Retinal pigment epithelial cell (primary cell): ENCODE results near the gene FRMD4A.
A peak's percentile ranks its signal among the peaks of the same experiment; 100 is the strongest.
"Not testable (repeated sequence)": the region's sequence is repeated elsewhere in the genome, so short reads cannot be mapped to it uniquely, and the experiment has no call there.

Experiments
- DNase-seq: peaks from one replicate; pipeline ENCODE4 v3.0.0-alpha.2; 2010; ENCODE audit warnings: low read depth
- H3K4me3 ChIP-seq: 2 replicates; pipeline ENCODE4 v1.5.1; 2011; ENCODE audit warnings: mild to moderate bottlenecking, low read length, control low read depth, moderate library complexity
- CTCF ChIP-seq: conservative IDR thresholded peaks from 2 replicates; pipeline ENCODE4 v1.5.1; 2011; ENCODE audit warnings: low read depth, low read length, control low read depth, inconsistent platforms

Gene FRMD4A

GRCh38 chr10:13830385-13830784 lies 500.3 kb downstream of the FRMD4A start:
- peak; percentile 19 for TF ChIP-seq CTCF
- H3K4me3 ChIP-seq: no peak overlapping the region
- no peak for DNase-seq

DNA sequence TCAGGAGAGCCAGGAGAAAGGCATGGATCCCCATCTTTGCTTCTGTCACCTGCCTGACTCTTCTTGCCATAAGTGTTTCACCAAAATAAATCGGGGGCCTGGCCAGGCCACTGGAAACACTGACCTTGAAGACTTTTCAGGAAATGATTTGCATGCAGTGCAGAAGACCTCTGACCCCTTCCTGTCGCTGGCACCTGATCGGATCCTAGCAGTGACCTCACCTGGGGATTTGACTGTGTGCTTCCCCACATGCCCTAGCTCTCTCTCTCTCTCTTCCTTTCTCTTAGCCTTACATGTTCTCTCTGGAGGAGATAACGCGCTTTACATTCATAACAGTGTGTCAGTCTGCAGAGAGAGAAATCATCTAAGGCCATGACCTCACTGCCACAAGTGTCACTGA lies 500.9 kb downstream of the FRMD4A start:
- H3K4me3 ChIP-seq: no peak overlapping the region
- no peak for DNase-seq
- TF ChIP-seq CTCF: no peak

DNA sequence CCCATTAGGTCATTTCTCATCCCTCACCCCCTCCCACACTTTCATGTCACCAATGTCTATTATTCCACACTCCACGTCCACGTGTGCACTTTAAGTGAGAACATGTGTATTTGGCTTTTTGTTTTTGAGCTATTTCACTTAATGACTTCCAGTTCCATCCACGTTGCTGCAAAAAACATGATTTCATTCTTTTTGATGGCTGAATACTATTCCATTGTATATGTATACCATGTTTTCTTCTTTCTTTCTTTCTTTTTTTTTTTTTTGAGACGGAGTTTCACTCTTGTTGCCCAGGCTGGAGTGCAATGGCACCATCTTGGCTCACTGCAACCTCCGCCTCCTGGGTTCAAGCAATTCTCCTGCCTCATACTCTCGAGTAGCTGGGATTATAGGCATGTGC lies 502.4 kb downstream of the FRMD4A start:
- DNase-seq, H3K4me3 ChIP-seq: not testable (repeated sequence)

DNA sequence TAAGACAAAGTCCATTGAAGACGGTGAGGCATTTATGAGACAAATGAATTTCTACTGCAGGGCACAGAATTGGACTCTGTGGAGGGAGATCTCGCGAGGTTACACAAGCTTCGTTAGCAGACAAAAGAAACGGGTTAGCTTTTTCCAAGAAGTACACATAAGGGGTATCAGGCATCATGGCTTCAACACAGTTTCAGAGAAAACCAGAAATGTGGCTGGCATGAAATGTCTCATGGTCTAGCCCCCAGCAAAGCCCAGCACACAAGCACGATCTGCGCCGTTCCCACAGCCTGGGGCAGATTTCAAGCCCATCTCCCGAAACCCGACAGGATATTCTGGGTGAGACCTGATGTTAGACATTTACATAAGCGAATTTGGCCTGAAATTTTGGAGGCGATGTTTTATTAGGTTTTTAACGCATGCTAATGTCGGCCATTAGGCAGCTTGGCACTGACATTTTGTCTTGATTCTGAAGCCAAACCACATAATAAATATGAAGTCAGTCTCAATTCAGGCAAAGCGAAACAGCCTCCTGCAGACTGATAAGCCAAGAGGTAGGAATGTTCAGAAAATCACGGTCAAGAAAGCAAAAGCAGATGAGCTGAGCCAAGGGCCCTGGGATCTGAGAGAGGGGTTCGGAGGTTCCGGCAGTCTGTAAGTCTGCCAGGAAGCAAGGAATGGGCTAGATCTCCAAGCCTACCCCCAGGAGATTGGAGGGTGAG lies 503.5 kb downstream of the FRMD4A start:
- no peak for TF ChIP-seq CTCF
- no peak overlapping the region for H3K4me3 ChIP-seq
- DNase-seq: no peak

- DNase-seq: no peak
- no peak for TF ChIP-seq CTCF
Measured at GRCh38 chr10:13823709-13824405, 506.9 kb downstream of the FRMD4A start.

GRCh38 chr10:13823096-13823708 lies 507.5 kb downstream of the FRMD4A start:
- DNase-seq: no peak
- no peak for TF ChIP-seq CTCF
- H3K4me3 ChIP-seq: no peak overlapping the region

More at GRCh38 chr10:13823709-13824405, 506.9 kb downstream of the FRMD4A start:
- H3K4me3 ChIP-seq: no peak overlapping the region

- DNase-seq: no peak
- no peak for TF ChIP-seq CTCF
Measured at GRCh38 chr10:13822490-13822889, 508.2 kb downstream of the FRMD4A start.

More at GRCh38 chr10:13822490-13822889, 508.2 kb downstream of the FRMD4A start:
- H3K4me3 ChIP-seq: no peak overlapping the region
